Choroid plexus epithelial cell (primary cell): ENCODE measurements around the gene SNX6.
"Not testable (repeated sequence)": the region's sequence is repeated elsewhere in the genome, so short reads cannot be mapped to it uniquely, and the experiment has no call there.

Source experiments
- DNase-seq: peaks from one replicate; pipeline ENCODE4 v3.0.0-alpha.2; 2010; ENCODE audit warnings: low read depth
- H3K4me3 ChIP-seq: 2 replicates; pipeline ENCODE4 v1.5.1; 2011; ENCODE audit warnings: low read depth, mild to moderate bottlenecking, control low read depth, low read length, moderate library complexity
- TF ChIP-seq, protein P1 (sequence below): conservative IDR thresholded peaks from 2 replicates; pipeline ENCODE4 v1.5.1; 2011; ENCODE audit warnings: low read depth, mild to moderate bottlenecking, control low read depth, inconsistent platforms, low read length, moderate library complexity

Gene SNX6

GRCh38 chr14:34536951-34537676 lies 92.8 kb downstream of the SNX6 start:
- peak overlapping the region; percentile 19 for H3K4me3 ChIP-seq
- DNase-seq: peak; percentile 95
- TF ChIP-seq, protein P1, sequence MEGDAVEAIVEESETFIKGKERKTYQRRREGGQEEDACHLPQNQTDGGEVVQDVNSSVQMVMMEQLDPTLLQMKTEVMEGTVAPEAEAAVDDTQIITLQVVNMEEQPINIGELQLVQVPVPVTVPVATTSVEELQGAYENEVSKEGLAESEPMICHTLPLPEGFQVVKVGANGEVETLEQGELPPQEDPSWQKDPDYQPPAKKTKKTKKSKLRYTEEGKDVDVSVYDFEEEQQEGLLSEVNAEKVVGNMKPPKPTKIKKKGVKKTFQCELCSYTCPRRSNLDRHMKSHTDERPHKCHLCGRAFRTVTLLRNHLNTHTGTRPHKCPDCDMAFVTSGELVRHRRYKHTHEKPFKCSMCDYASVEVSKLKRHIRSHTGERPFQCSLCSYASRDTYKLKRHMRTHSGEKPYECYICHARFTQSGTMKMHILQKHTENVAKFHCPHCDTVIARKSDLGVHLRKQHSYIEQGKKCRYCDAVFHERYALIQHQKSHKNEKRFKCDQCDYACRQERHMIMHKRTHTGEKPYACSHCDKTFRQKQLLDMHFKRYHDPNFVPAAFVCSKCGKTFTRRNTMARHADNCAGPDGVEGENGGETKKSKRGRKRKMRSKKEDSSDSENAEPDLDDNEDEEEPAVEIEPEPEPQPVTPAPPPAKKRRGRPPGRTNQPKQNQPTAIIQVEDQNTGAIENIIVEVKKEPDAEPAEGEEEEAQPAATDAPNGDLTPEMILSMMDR: no peak

DNA sequence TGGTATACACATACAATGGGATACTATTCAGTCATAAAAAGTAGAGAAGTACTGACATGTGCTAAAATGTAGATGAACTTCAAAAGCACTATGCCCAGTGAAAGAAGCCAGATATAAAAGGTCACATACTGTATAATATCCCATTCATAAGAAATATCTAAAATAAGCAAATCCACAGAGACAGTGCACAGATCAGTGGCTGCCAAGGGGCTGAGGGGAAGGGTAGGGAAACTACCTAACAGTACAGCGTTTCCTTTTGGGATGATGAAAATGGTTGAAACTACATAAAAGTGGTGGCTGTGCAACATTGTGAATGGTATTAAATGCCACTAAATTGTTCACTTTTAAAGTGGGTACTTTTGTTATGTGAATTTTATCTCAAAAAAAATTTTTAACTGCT lies 102.4 kb downstream of the SNX6 start:
- TF ChIP-seq, protein P1: no peak
- no peak overlapping the region for H3K4me3 ChIP-seq
- no peak for DNase-seq

DNA sequence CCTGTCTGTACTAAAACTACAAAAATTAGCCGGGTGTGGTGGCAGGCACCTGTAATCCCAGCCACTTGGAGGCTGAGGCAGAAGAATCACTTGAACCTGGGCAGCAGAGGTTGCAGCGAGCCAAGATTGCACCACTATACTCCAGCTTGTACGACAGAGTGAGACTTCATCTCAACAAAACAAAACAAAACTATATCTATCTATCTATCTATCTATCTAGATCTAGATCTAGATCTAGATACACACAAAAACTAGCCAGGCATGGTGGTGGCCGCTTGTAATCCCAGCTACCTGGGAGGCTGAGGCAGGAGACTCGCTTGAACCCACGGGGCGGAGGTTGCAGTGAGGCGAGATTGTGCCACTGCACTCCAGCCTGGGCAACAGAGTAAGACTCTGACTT lies 105.7 kb downstream of the SNX6 start:
- H3K4me3 ChIP-seq, DNase-seq: not testable (repeated sequence)

DNA sequence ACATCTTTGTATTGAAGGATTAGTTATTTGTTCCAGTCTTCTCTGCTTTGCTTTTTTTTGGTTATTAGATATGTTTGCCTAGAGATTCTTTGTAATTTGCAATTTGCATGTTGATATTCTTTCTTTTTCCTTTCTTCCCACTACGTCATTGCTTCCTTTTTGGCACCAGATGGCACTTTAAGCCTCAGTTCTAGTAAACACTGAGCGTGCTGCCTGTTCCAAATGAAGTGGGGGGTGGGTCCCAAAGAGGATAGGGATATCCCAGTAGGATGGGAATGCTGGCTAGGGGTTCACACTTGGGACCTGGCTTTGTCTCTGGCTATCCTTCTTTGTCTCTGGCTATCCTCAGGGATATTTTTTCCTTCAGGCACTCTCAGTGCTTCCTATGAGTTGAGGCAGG lies 107.5 kb downstream of the SNX6 start:
- no peak overlapping the region for H3K4me3 ChIP-seq
- TF ChIP-seq, protein P1: no peak
- DNase-seq: no peak

- H3K4me3 ChIP-seq, DNase-seq: not testable (repeated sequence)
Observed at GRCh38 chr14:34521071-34521470, 108.9 kb downstream of the SNX6 start.

- DNase-seq, H3K4me3 ChIP-seq: not testable (repeated sequence)
Observed at GRCh38 chr14:34520304-34520970, 109.5 kb downstream of the SNX6 start.
